ENCODE results near the gene SETBP1.

The SETBP1 gene

GRCh38 chr18:45049578-45050319, 369.1 kb downstream of the SETBP1 start:
- no peak for DNase-seq

GRCh38 chr18:45050712-45051601, 370.3 kb downstream of the SETBP1 start:
- no peak for DNase-seq

- no peak for DNase-seq
Measured at GRCh38 chr18:45054636-45055035, 373.9 kb downstream of the SETBP1 start.

- no peak for DNase-seq
Measured at GRCh38 chr18:45055811-45056210, 375.1 kb downstream of the SETBP1 start.

- no peak for DNase-seq
Measured at GRCh38 chr18:45056926-45057325, 376.2 kb downstream of the SETBP1 start.

- no peak for DNase-seq
Measured at GRCh38 chr18:45057955-45058600, 377.4 kb downstream of the SETBP1 start.

GRCh38 chr18:45059695-45060094, 379.0 kb downstream of the SETBP1 start:
- DNase-seq = no peak

- DNase-seq = no peak
Measured at GRCh38 chr18:45060102-45060501, 379.4 kb downstream of the SETBP1 start.

GRCh38 chr18:45061359-45061758, 380.7 kb downstream of the SETBP1 start:
- no peak for DNase-seq

GRCh38 chr18:45063246-45064038, 382.8 kb downstream of the SETBP1 start:
- no peak for DNase-seq

GRCh38 chr18:45066210-45066609, 385.5 kb downstream of the SETBP1 start:
- no peak for DNase-seq

GRCh38 chr18:45066886-45067285, 386.2 kb downstream of the SETBP1 start:
- DNase-seq = no peak

GRCh38 chr18:45068400-45069094, 387.9 kb downstream of the SETBP1 start:
- no peak for DNase-seq

GRCh38 chr18:45069546-45069945, 388.9 kb downstream of the SETBP1 start:
- no peak for DNase-seq

GRCh38 chr18:45071956-45072355, 391.3 kb downstream of the SETBP1 start:
- no peak for DNase-seq

GRCh38 chr18:45073556-45073955, 392.9 kb downstream of the SETBP1 start:
- no peak for DNase-seq

- DNase-seq = no peak
Measured at GRCh38 chr18:45081566-45082181, 401.0 kb downstream of the SETBP1 start.

- no peak for DNase-seq
Measured at GRCh38 chr18:45083226-45083855, 402.7 kb downstream of the SETBP1 start.

GRCh38 chr18:45084206-45084605, 403.5 kb downstream of the SETBP1 start:
- no peak for DNase-seq

- no peak for DNase-seq
Measured at GRCh38 chr18:45085916-45086624, 405.4 kb downstream of the SETBP1 start.
